Lower lobe of right lung (tissue), 2 donors: ENCODE data around the gene ADAM8. TPM values are rescaled to one million over a fixed set of nuclear protein-coding genes. Genes with fewer than 3 reads are reported as not detected.

Source experiments
- ATAC-seq, 2 donors: fragments of 200-7000 bp; cut with Tn5 transposase; one replicate each; pipeline ENCODE4 v1.9.1; 2020 to 2022; ENCODE audit warnings: mild to moderate bottlenecking in 2 of 2, moderate library complexity in 2 of 2
- DNase-seq: peaks from one replicate; pipeline ENCODE4 v3.0.0-alpha.2; 2020
- H3K27ac ChIP-seq: fragments of 200-600 bp; one replicate; pipeline ENCODE4 v1.8.0; 2022
- H3K27me3 ChIP-seq: fragments of 200-600 bp; one replicate; pipeline ENCODE4 v1.8.0; 2022; ENCODE audit warnings: low read depth
- H3K36me3 ChIP-seq: fragments of 200-600 bp; one replicate; pipeline ENCODE4 v1.8.0; 2022; ENCODE audit warnings: mild to moderate bottlenecking
- H3K4me1 ChIP-seq: fragments of 200-600 bp; one replicate; pipeline ENCODE4 v1.8.0; 2022
- H3K4me3 ChIP-seq: fragments of 200-600 bp; one replicate; pipeline ENCODE4 v1.8.0; 2022; ENCODE audit warnings: mild to moderate bottlenecking
- H3K9me3 ChIP-seq: fragments of 200-600 bp; one replicate; pipeline ENCODE4 v1.8.0; 2022
- CTCF ChIP-seq: fragments of 200-600 bp; IDR thresholded peaks from one replicate; pipeline ENCODE4 v1.8.0; 2022; ENCODE audit warnings: antibody characterized with exemption, mild to moderate bottlenecking
- intact Hi-C: fragments of 100-400 bp; cut with DNase I; formaldehyde crosslinking; loops from one replicate; pipeline ENCODE4 v1.11.0; 2022
- total RNA-seq: library from RNA; stranded (reverse); fragmentation: NEBNext Ultra II Directional; extraction: Animal tissue kit (Norgen Biotek cat#: 25700); gene quantifications from one replicate; pipeline ENCODE4 v1.2.1, GENCODE V29; 2021
- donor health status: DM: no; HTN: yes; CAD: no; lungs with severe emphysema.

ADAM8 gene
- total RNA-seq, 1 donor from 2014 or later, result 18.7 TPM

GRCh38 chr10:133318494-133319127, 41.9 kb upstream of the ADAM8 start:
- DNase-seq, result peak; percentile 81
- Histone ChIP-seq H3K36me3 (no peaks in the 10 kb centered on the region), H3K9me3 (no peaks in the 10 kb centered on the region), H3K4me3 (peak overlapping the region; percentile 44), H3K27me3 (peaks cover 9% of the 10 kb centered on the region), H3K4me1 (peaks cover 7% of the 10 kb centered on the region), H3K27ac (no peak overlapping the region)
- peak; percentile 78 for TF ChIP-seq CTCF
- intact Hi-C loops, result no loop called here
- ATAC-seq, result peak; percentile 94 to 95

- ATAC-seq (no peak), DNase-seq (peak; percentile 14)
Observed at GRCh38 chr10:133316732-133317131, 40.1 kb upstream of the ADAM8 start.

GRCh38 chr10:133316266-133316665, 39.6 kb upstream of the ADAM8 start:
- Histone ChIP-seq H3K9me3 (no peaks in the 10 kb centered on the region), H3K27me3 (peaks cover 7% of the 10 kb centered on the region), H3K4me3 (no peak overlapping the region), H3K36me3 (peaks cover 23% of the 10 kb centered on the region), H3K4me1 (peaks cover 7% of the 10 kb centered on the region), H3K27ac (no peak overlapping the region)
- intact Hi-C loops, result no loop called here
- DNase-seq (peak; percentile 18), ATAC-seq (no peak)
- TF ChIP-seq CTCF, result no peak

More at GRCh38 chr10:133316732-133317131, 40.1 kb upstream of the ADAM8 start:
- peaks cover 18% of the 10 kb centered on the region for H3K36me3 ChIP-seq
- no peak for TF ChIP-seq CTCF
- H3K9me3 ChIP-seq, result no peaks in the 10 kb centered on the region
- H3K27me3 ChIP-seq, result peaks cover 7% of the 10 kb centered on the region
- H3K4me1 ChIP-seq, result peaks cover 7% of the 10 kb centered on the region
- no peak overlapping the region for H3K4me3 ChIP-seq
- H3K27ac ChIP-seq, result no peak overlapping the region
- intact Hi-C loops, result no loop called here

GRCh38 chr10:133315847-133316246, 39.2 kb upstream of the ADAM8 start:
- Histone ChIP-seq H3K27me3 (peaks cover 7% of the 10 kb centered on the region), H3K4me1 (peaks cover 7% of the 10 kb centered on the region), H3K9me3 (no peaks in the 10 kb centered on the region), H3K4me3 (no peak overlapping the region), H3K36me3 (peaks cover 27% of the 10 kb centered on the region), H3K27ac (no peak overlapping the region)
- intact Hi-C loops, result no loop called here
- peak; percentile 7 for DNase-seq
- TF ChIP-seq CTCF, result no peak
- no peak for ATAC-seq

GRCh38 chr10:133314911-133315310, 38.2 kb upstream of the ADAM8 start:
- intact Hi-C loops, result no loop called here
- H3K4me3 ChIP-seq, result no peak overlapping the region
- H3K27me3 ChIP-seq, result peaks cover 7% of the 10 kb centered on the region
- H3K4me1 ChIP-seq, result peaks cover 7% of the 10 kb centered on the region
- ATAC-seq, result no peak
- TF ChIP-seq CTCF, result no peak
- H3K27ac ChIP-seq, result no peak overlapping the region
- peak; percentile 24 for DNase-seq
- peaks cover 36% of the 10 kb centered on the region for H3K36me3 ChIP-seq
- no peaks in the 10 kb centered on the region for H3K9me3 ChIP-seq
